NOMO-1 treated with DMSO at 0.1 percent for 48 hours (cell line): ENCODE results near the gene CCNK.

ENCODE experiments used
- DNase-seq: peaks from one replicate; lab custom pipeline; 2025; ENCODE audit not compliant: unreplicated experiment; lab: John Stamatoyannopoulos, UW

The CCNK gene

DNA sequence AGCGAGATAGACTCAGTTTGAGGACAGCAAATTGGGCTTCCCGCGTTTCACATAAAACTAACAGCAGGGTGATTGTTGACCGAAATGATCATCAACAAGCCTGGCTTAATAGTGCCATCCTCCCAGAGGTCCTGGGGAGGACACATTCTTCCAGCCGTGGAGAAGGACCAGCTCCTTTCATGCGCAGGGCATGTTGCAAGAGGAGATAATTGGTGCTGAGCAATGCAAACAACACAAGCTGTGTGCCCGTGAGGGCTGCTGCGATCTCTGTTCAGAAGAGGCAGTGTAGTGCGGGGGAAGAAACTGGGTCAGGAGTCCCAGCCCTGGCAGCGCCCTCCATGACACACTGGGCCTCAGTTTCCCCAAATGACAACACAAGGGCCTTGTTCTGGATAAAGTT is 68.5 kb downstream of the CCNK start:
- no peak for DNase-seq

GRCh38 chr14:99550387-99550992 is 69.3 kb downstream of the CCNK start:
- DNase-seq: no peak

- DNase-seq: no peak
These were observed 70.1 kb downstream of the CCNK start for GRCh38 chr14:99551034-99551922.

- DNase-seq: no peak
These were observed 70.9 kb downstream of the CCNK start for GRCh38 chr14:99552021-99552553.

GRCh38 chr14:99552572-99553216 is 71.5 kb downstream of the CCNK start:
- no peak for DNase-seq

DNA sequence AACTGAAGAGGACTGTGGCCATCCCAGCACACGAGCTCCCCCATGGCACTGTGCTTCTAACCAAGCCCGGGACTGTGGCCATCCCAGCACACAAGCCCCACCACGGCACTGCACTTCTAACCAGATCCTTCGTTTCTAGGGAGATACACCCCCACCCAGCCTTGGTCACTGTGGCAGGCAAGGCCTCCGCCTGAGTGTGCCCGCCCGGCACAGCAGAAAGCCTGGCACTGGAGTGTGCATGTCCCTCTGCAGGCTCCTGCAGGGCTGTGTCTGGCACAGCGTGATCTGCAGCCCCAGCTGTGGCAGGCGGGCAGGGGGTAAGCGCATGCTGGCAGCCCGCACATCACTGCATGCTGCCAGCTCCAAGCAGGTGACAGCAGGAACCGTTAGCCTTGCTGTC is 73.0 kb downstream of the CCNK start:
- no peak for DNase-seq

- no peak for DNase-seq
These were observed 73.7 kb downstream of the CCNK start for GRCh38 chr14:99554757-99555531.

GRCh38 chr14:99556134-99556791 is 75.1 kb downstream of the CCNK start:
- DNase-seq: no peak

DNA sequence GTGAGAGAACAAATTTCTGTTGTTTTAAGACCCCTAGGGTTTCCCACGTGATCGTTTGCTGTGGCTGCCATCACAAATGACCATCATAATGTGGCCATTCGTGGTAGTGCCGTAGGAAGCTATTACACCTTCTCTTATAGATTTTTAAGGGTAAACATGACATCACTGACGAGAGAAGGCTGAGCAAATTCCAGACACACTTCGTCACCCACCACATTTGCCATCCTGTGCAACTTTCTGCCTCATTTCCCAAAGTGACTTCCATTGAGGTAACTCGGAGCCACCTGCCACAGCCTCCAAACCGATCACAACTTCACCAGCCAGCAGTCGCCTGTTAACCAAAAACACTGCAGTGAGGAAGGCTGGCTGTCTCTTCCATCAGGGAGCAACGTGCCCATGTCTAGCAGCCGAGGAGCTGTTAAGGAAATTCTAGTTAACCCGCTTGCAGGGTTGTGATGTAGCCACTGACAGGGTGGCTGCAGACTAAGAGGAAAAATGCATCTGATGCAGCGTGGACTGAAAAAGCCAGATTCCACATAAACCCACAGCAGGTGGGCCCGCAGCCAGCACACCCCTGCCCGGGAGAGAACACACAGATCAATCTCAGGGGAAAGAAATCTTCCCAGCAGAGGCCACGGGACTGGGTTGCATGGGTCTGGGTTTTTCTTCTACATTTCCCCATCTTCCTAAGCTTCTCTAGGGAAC is 78.2 kb downstream of the CCNK start:
- no peak for DNase-seq

- no peak for DNase-seq
These were observed 79.2 kb downstream of the CCNK start for GRCh38 chr14:99560403-99560802.

DNA sequence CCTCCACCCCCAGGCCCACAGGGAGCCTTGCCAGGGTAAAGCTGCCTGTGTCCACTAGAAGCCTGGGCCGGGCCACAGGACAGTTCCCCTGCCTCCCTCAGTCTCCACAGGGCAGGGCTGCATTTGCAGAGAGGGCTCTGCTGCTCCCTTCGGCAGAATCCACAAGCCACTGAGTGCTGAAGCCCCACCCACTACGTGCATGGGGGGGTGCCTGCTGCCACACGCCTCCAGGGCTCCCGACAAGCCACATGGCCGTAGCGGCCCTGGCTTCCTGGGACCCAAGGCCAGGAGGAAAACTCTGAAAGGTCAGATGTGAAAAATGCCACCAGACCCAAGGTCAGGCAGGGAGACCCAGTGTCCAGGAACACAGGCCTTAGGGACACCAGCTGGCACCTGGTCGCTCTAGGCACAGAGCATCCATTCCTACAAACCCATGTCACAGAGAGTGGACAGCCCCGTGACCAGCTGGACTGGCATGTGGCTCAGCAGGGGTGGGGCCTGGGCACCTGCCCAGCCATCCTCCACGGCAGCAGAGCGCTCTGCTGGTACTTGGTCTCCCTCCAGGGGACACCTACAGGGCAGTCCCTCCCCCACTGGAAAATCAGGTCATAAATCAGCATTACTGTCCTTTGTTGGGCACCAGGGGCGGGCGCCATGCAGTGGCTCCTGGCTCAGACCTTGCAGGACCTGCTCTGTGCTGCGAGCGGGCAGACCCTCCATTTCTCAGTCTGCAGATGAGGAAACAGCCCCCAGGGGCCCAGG is 79.9 kb downstream of the CCNK start:
- no peak for DNase-seq

GRCh38 chr14:99561864-99562263 is 80.7 kb downstream of the CCNK start:
- no peak for DNase-seq
